ENCODE results near the gene UNK. TPM values are rescaled to one million over a fixed set of nuclear protein-coding genes. Genes with fewer than 3 reads are reported as not detected.
"Not testable (repeated sequence)": the region's sequence is repeated elsewhere in the genome, so short reads cannot be mapped to it uniquely, and the experiment has no call there.

The UNK gene
- total RNA-seq, 6 donors from 2014 or later: 22.4 to 97.4 (median 31.4) TPM

DNA sequence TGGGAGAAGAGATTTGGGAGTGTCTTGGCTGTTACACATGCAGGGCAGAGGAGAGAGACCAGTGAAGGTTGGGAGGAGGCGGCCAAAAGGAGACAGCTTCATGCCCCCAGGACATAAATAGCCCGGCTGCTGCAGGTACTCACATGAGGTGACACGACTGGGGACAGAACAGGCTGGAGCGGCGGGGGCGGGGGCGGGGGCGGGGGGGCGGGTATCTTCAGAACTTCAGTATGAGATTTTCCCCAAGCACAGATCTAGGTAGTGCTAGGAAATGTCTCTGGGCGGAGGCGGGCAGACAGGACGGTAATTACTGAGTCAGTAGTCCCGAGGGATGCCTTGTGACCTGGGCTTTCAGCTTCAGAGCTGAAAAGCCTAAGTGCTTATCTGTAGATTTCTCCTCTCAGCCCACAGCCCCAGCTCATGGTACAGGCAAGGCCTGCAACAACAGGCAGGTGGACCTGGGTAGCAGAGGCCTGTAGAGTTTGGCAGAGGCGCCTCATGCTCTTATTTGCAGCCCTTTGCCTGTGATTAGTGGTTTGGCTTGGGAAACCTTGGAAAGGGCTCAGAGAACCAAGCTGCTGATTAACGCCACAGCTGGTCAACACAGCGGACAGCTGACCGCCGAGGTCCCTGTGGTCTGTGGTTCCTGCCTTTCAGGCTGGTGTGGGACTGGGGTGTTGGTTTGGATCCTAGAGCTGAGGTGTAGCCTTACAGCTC is 24.5 kb downstream of the UNK start:
- peaks cover 15 to 48% (median 46%) of the 10 kb centered on the region in 4 donors for H3K36me3 ChIP-seq
- TF ChIP-seq EP300 (IDR thresholded peaks at IDR 0.05): no peak
- TF ChIP-seq, protein P1, sequence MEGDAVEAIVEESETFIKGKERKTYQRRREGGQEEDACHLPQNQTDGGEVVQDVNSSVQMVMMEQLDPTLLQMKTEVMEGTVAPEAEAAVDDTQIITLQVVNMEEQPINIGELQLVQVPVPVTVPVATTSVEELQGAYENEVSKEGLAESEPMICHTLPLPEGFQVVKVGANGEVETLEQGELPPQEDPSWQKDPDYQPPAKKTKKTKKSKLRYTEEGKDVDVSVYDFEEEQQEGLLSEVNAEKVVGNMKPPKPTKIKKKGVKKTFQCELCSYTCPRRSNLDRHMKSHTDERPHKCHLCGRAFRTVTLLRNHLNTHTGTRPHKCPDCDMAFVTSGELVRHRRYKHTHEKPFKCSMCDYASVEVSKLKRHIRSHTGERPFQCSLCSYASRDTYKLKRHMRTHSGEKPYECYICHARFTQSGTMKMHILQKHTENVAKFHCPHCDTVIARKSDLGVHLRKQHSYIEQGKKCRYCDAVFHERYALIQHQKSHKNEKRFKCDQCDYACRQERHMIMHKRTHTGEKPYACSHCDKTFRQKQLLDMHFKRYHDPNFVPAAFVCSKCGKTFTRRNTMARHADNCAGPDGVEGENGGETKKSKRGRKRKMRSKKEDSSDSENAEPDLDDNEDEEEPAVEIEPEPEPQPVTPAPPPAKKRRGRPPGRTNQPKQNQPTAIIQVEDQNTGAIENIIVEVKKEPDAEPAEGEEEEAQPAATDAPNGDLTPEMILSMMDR (IDR thresholded peaks at IDR 0.05): no peak
- TF ChIP-seq POLR2AphosphoS5 (IDR thresholded peaks at IDR 0.05): no peak
- TF ChIP-seq POLR2A (IDR thresholded peaks at IDR 0.05): no peak
- ATAC-seq (ENCODE audit: low FRiP score in 2 of 2): peak in 1 of 2 donors; percentile 82
- H3K4me3 ChIP-seq: no peak overlapping the region
- no peak for DNase-seq
- no peaks in the 10 kb centered on the region for H3K27me3 ChIP-seq
- 92 to 95% methylated on average over 15 to 18 of the region's 18 CpGs for WGBS, 2 donors
- no peak overlapping the region for H3K27ac ChIP-seq
- no peaks in the 10 kb centered on the region for H3K9me3 ChIP-seq
- H3K4me1 ChIP-seq: no peaks in the 10 kb centered on the region

DNA sequence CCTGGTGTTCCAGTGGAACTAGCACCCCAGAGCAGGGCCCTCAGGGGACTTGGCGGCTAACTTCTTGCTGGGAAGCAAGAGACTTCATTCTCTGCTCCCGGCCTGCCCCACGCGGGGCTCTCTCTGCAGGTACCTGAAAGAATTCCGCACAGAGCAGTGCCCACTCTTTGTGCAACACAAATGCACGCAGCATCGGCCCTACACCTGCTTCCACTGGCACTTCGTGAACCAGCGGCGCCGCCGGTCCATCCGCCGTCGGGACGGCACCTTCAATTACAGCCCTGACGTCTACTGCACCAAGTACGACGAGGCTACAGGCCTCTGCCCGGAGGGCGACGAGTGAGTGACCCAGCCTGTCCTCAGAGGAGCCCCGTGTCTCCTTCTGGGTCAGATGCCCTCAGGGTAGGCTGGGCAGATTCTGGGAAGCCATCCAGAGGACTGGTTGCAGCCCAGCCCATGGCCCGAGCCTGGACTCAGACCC is 25.1 kb downstream of the UNK start:
- DNase-seq: no peak
- Histone ChIP-seq H3K36me3 (peaks cover 15 to 54% (median 50%) of the 10 kb centered on the region in 4 donors), H3K27me3 (no peaks in the 10 kb centered on the region), H3K27ac (no peak overlapping the region), H3K4me1 (no peaks in the 10 kb centered on the region), H3K4me3 (no peak overlapping the region), H3K9me3 (no peaks in the 10 kb centered on the region)
- 95 to 98% methylated on average over 19 to 24 of the region's 24 CpGs for WGBS, 2 donors
- ATAC-seq (ENCODE audit: low FRiP score in 2 of 2): no peak
- TF ChIP-seq, protein P1 (IDR thresholded peaks at IDR 0.05): no peak
- TF ChIP-seq POLR2AphosphoS5 (IDR thresholded peaks at IDR 0.05): no peak
- no peak for TF ChIP-seq POLR2A (IDR thresholded peaks at IDR 0.05)
- no peak for TF ChIP-seq EP300 (IDR thresholded peaks at IDR 0.05)

DNA sequence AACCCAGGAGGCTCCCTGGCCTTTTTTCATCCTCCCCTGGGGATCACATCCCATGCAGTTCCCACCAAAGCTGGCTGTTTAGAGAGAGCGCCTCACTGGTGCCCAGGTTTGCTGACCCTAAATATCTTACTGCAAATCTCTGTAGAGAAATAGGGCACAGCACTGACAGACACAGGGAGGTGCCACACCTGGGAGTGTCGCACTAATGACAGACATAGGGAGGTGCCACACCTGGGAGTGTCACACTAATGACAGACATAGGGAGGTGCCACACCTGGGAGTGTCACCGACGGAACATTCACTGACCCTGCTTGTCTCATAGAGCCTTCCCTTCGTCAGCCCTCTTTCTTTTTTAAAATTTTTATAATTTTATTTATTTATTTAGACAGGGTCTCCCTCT is 25.6 kb downstream of the UNK start:
- Histone ChIP-seq H3K27ac (no peak overlapping the region), H3K36me3 (peaks cover 18 to 59% (median 55%) of the 10 kb centered on the region in 4 donors), H3K9me3 (no peaks in the 10 kb centered on the region), H3K4me3 (no peak overlapping the region), H3K4me1 (no peaks in the 10 kb centered on the region), H3K27me3 (no peaks in the 10 kb centered on the region)
- 93 to 95% methylated on average over 5 of the region's 5 CpGs for WGBS, 2 donors
- TF ChIP-seq, protein P1 (IDR thresholded peaks at IDR 0.05): no peak
- TF ChIP-seq POLR2A (IDR thresholded peaks at IDR 0.05) (no peak), EP300 (IDR thresholded peaks at IDR 0.05) (no peak), POLR2AphosphoS5 (IDR thresholded peaks at IDR 0.05) (no peak)
- DNase-seq (no peak), ATAC-seq (ENCODE audit: low FRiP score in 2 of 2) (no peak)

DNA sequence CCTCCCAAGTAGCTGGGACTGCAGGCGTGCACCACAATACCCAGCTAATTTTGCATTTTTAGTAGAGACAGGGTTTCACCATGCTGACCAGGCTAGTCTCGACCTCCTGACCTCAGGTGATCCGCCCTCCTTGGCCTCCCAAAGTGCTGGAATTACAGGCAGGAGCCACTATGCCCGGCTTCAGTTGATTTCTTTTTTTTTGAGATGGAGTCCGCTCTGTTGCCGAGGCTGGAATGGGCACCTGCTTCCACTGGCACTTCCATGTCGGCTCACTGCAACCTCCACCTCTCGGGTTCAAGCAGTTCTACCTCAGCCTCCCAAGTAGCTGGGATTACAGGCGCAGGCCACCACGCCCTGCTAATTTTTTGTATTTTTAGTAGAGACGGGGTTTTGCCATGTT is 26.1 kb downstream of the UNK start:
- DNase-seq; H3K27me3 ChIP-seq; H3K4me3 ChIP-seq; H3K9me3 ChIP-seq; ATAC-seq (ENCODE audit: low FRiP score in 2 of 2); H3K4me1 ChIP-seq; H3K27ac ChIP-seq: not testable (repeated sequence)
- WGBS, 2 donors: 95 to 97% methylated on average over 11 of the region's 11 CpGs
- peaks cover 19 to 64% (median 57%) of the 10 kb centered on the region in 4 donors for H3K36me3 ChIP-seq

DNA sequence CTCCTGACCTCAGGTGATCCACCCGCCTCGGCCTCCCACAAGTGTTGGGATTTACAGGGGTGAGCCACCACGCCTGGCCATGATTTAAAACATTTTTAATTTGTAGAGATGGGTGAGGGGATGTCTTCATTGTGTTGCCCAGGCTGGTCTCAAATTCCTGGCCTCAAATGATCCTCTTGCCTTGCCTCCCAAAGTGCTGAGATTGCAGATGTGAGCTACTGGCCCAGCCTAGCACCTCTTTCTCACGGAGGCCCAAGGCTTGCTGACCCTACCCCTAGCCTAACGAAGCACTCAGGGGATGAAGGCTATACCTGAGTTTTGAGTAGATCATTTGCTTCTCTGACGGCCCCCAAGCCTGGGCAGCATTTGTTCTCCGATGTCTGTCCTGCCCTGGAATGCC is 26.6 kb downstream of the UNK start:
- Histone ChIP-seq H3K36me3 (peaks cover 19 to 68% (median 60%) of the 10 kb centered on the region in 4 donors), H3K27ac (no peak overlapping the region), H3K9me3 (no peaks in the 10 kb centered on the region), H3K4me1 (no peaks in the 10 kb centered on the region), H3K4me3 (no peak overlapping the region), H3K27me3 (no peaks in the 10 kb centered on the region)
- ATAC-seq (ENCODE audit: low FRiP score in 2 of 2) (no peak), DNase-seq (no peak)
- TF ChIP-seq EP300 (IDR thresholded peaks at IDR 0.05) (no peak), POLR2A (IDR thresholded peaks at IDR 0.05) (no peak), POLR2AphosphoS5 (IDR thresholded peaks at IDR 0.05) (no peak)
- TF ChIP-seq, protein P1 (IDR thresholded peaks at IDR 0.05): no peak
- 95% methylated on average over 7 of the region's 7 CpGs for WGBS, 2 donors

All from upper lobe of left lung (tissue), 6 donors.